ENCODE results near the gene RPL28.

Gene RPL28

GRCh38 chr19:55365245-55365644 is 20.5 kb upstream of the RPL28 start:
- H3K27ac Mint-ChIP-seq = no peak overlapping the region
- H3K9me3 Mint-ChIP-seq = no peaks in the 10 kb centered on the region
- ATAC-seq = no peak
- peaks cover 37% of the 10 kb centered on the region for H3K27me3 Mint-ChIP-seq
- H3K4me3 Mint-ChIP-seq = no peak overlapping the region
- peaks cover 11% of the 10 kb centered on the region for H3K4me1 Mint-ChIP-seq
- DNase-seq = no peak

- peaks cover 44% of the 10 kb centered on the region for H3K27me3 Mint-ChIP-seq
- DNase-seq (no peak), ATAC-seq (no peak)
- H3K9me3 Mint-ChIP-seq = no peaks in the 10 kb centered on the region
- peaks cover 18% of the 10 kb centered on the region for H3K4me1 Mint-ChIP-seq
- H3K27ac Mint-ChIP-seq = peak overlapping the region in 1 of 2 donors; percentile 90
- no peak overlapping the region for H3K4me3 Mint-ChIP-seq
These were observed 19.8 kb upstream of the RPL28 start for GRCh38 chr19:55365964-55366363.

- no peaks in the 10 kb centered on the region for H3K9me3 Mint-ChIP-seq
These were observed 18.9 kb upstream of the RPL28 start for GRCh38 chr19:55366790-55367189.

GRCh38 chr19:55368106-55368505 is 17.6 kb upstream of the RPL28 start:
- DNase-seq (no peak), ATAC-seq (no peak)
- no peak overlapping the region for H3K4me3 Mint-ChIP-seq
- no peak overlapping the region for H3K27ac Mint-ChIP-seq
- peaks cover 33% of the 10 kb centered on the region for H3K4me1 Mint-ChIP-seq
- H3K9me3 Mint-ChIP-seq = no peaks in the 10 kb centered on the region
- H3K27me3 Mint-ChIP-seq = peaks cover 66% of the 10 kb centered on the region

More at GRCh38 chr19:55366790-55367189, 18.9 kb upstream of the RPL28 start:
- DNase-seq (no peak), ATAC-seq (no peak)
- peaks cover 53% of the 10 kb centered on the region for H3K27me3 Mint-ChIP-seq
- H3K27ac Mint-ChIP-seq = no peak overlapping the region
- no peak overlapping the region for H3K4me3 Mint-ChIP-seq
- H3K4me1 Mint-ChIP-seq = peaks cover 20% of the 10 kb centered on the region

- no peak overlapping the region for H3K27ac Mint-ChIP-seq
- H3K27me3 Mint-ChIP-seq = peaks cover 74% of the 10 kb centered on the region
- peaks cover 42% of the 10 kb centered on the region for H3K4me1 Mint-ChIP-seq
- peak overlapping the region; percentile 53 to 72 for H3K4me3 Mint-ChIP-seq
- H3K9me3 Mint-ChIP-seq = no peaks in the 10 kb centered on the region
- DNase-seq (no peak), ATAC-seq (peak; percentile 53)
These were observed 16.8 kb upstream of the RPL28 start for GRCh38 chr19:55368701-55369563.

GRCh38 chr19:55369653-55370304 is 16.0 kb upstream of the RPL28 start:
- Mint-ChIP-seq H3K9me3 (no peaks in the 10 kb centered on the region), H3K4me1 (peaks cover 43% of the 10 kb centered on the region), H3K27me3 (peaks cover 78% of the 10 kb centered on the region), H3K4me3 (peak overlapping the region; percentile 81 to 91), H3K27ac (peak overlapping the region in 1 of 2 donors; percentile 78)
- peak; percentile 42 to 43 for DNase-seq
- ATAC-seq = peak; percentile 55

GRCh38 chr19:55370305-55370988 is 15.3 kb upstream of the RPL28 start, which contains the start of gene IL11:
IL11 (minus strand) TSS chr19:55370463; CDS start chr19:55370310, 153 bp downstream.
- Mint-ChIP-seq H3K4me1 (peaks cover 43% of the 10 kb centered on the region), H3K27me3 (peaks cover 80% of the 10 kb centered on the region), H3K9me3 (no peaks in the 10 kb centered on the region), H3K4me3 (peak within 1 kb of the TSS; percentile 81 to 91), H3K27ac (peak within 1 kb of the TSS in 1 of 2 donors; percentile 78)
- no peak for ATAC-seq
- DNase-seq = no peak

- Mint-ChIP-seq H3K27ac (peak overlapping the region in 1 of 2 donors; percentile 75), H3K27me3 (peaks cover 83% of the 10 kb centered on the region), H3K9me3 (no peaks in the 10 kb centered on the region), H3K4me3 (no peak overlapping the region), H3K4me1 (peaks cover 52% of the 10 kb centered on the region)
- peak; percentile 68 for ATAC-seq
- peak; percentile 36 to 64 for DNase-seq
These were observed 13.2 kb upstream of the RPL28 start for GRCh38 chr19:55372316-55373081.

GRCh38 chr19:55373306-55373992 is 12.3 kb upstream of the RPL28 start:
- no peak overlapping the region for H3K27ac Mint-ChIP-seq
- no peaks in the 10 kb centered on the region for H3K9me3 Mint-ChIP-seq
- peaks cover 74% of the 10 kb centered on the region for H3K27me3 Mint-ChIP-seq
- DNase-seq (no peak), ATAC-seq (no peak)
- H3K4me3 Mint-ChIP-seq = no peak overlapping the region
- peaks cover 52% of the 10 kb centered on the region for H3K4me1 Mint-ChIP-seq

GRCh38 chr19:55373993-55374757 is 11.6 kb upstream of the RPL28 start:
- Mint-ChIP-seq H3K4me1 (peaks cover 47% of the 10 kb centered on the region), H3K9me3 (no peaks in the 10 kb centered on the region), H3K4me3 (peak overlapping the region in 1 of 2 donors; percentile 8), H3K27me3 (peaks cover 67% of the 10 kb centered on the region), H3K27ac (no peak overlapping the region)
- no peak for DNase-seq
- ATAC-seq = no peak

- no peak for DNase-seq
- H3K4me3 Mint-ChIP-seq = no peak within 1 kb of the TSS
- no peaks in the 10 kb centered on the region for H3K9me3 Mint-ChIP-seq
- peaks cover 47% of the 10 kb centered on the region for H3K27me3 Mint-ChIP-seq
- no peak for ATAC-seq
- H3K27ac Mint-ChIP-seq = no peak within 1 kb of the TSS
- H3K4me1 Mint-ChIP-seq = peaks cover 34% of the 10 kb centered on the region
These were observed 9.3 kb upstream of the RPL28 start, which contains the start of gene TMEM190 for GRCh38 chr19:55376241-55376933. TMEM190 (plus strand) TSS chr19:55376826; CDS start chr19:55376854, 28 bp downstream.

- DNase-seq (no peak), ATAC-seq (no peak)
- no peak overlapping the region for H3K4me3 Mint-ChIP-seq
- peaks cover 35% of the 10 kb centered on the region for H3K27me3 Mint-ChIP-seq
- H3K4me1 Mint-ChIP-seq = peaks cover 37% of the 10 kb centered on the region
- peaks cover 0 to 4% of the 10 kb centered on the region in 2 donors for H3K9me3 Mint-ChIP-seq
- H3K27ac Mint-ChIP-seq = no peak overlapping the region
These were observed 8.2 kb upstream of the RPL28 start for GRCh38 chr19:55377356-55378131.

GRCh38 chr19:55379174-55379573 is 6.6 kb upstream of the RPL28 start:
- ATAC-seq (no peak), DNase-seq (no peak)
- no peak overlapping the region for H3K4me3 Mint-ChIP-seq
- H3K27ac Mint-ChIP-seq = no peak overlapping the region
- H3K4me1 Mint-ChIP-seq = peaks cover 32% of the 10 kb centered on the region
- peaks cover 19% of the 10 kb centered on the region for H3K27me3 Mint-ChIP-seq
- H3K9me3 Mint-ChIP-seq = peaks cover 0 to 4% of the 10 kb centered on the region in 2 donors
